H1 (cell line): ENCODE measurements around the gene TTC28. TPM values are rescaled to one million over a fixed set of nuclear protein-coding genes. Genes with fewer than 3 reads are reported as not detected.

Experiments used
- CTCF ChIA-PET: fragments of 300-600 bp; sonication (Branson Sonifier 250); formaldehyde crosslinking; loops from one replicate; lab custom pipeline; 2021; ENCODE audit not compliant: partially characterized antibody; lab: Charles Lee
- POLR2A ChIA-PET: fragments of 300-600 bp; sonication (Branson Sonifier 250); formaldehyde crosslinking; loops from one replicate; lab custom pipeline; 2021; ENCODE audit warnings: inconsistent platforms; ENCODE audit not compliant: partially characterized antibody; lab: Charles Lee
- DNase-seq, 2 experiments: peaks; one replicate each; pipeline versions ENCODE4 v3.0.0 to v3.0.0-alpha.2; 2010 to 2022; ENCODE audit warnings: low spot score in 2 of 2, low read depth in 1 of 2, mixed read lengths in 1 of 2
- FAIRE-seq: peaks from 2 replicates; lab custom pipeline; 2011; peaks lifted over from hg19 to GRCh38; lab: Jason Lieb, UNC
- H2AFZ ChIP-seq: 2 replicates; pipeline ENCODE4 v1.8.1; 2012; ENCODE audit warnings: low read length, inconsistent platforms
- H2AK5ac ChIP-seq: 2 replicates; pipeline ENCODE4 v1.6.1; 2013; ENCODE audit warnings: low read depth, low read length
- H2BK120ac ChIP-seq: replicated peaks from 2 replicates; pipeline ENCODE3; 2013; ENCODE audit warnings: low read depth, low read length, inconsistent platforms
- H2BK12ac ChIP-seq: 2 replicates; pipeline ENCODE4 v1.6.1; 2013; ENCODE audit warnings: low read depth, low read length
- H2BK15ac ChIP-seq: 2 replicates; pipeline ENCODE4 v1.6.1; 2013; ENCODE audit warnings: low read length
- H2BK20ac ChIP-seq: 2 replicates; pipeline ENCODE4 v1.6.1; 2013; ENCODE audit warnings: low read length
- H2BK5ac ChIP-seq: 2 replicates; pipeline ENCODE4 v1.6.1; 2013; ENCODE audit warnings: low read depth, low read length
- H3K14ac ChIP-seq: 2 replicates; pipeline ENCODE4 v1.6.1; 2013; ENCODE audit warnings: inconsistent platforms; ENCODE audit not compliant: insufficient read length
- H3K18ac ChIP-seq: 2 replicates; pipeline ENCODE4 v1.6.1; 2013; ENCODE audit warnings: low read length; ENCODE audit errors: extremely low read depth
- H3K23ac ChIP-seq: 2 replicates; pipeline ENCODE4 v1.6.1; 2013; ENCODE audit warnings: inconsistent platforms; ENCODE audit not compliant: insufficient read length
- H3K23me2 ChIP-seq: 2 replicates; pipeline ENCODE4 v1.6.1; 2013; ENCODE audit warnings: low read depth, low read length
- H3K27ac ChIP-seq: 2 replicates; pipeline ENCODE4 v1.6.1; 2011; ENCODE audit warnings: low read depth, low read length, inconsistent platforms
- H3K27me3 ChIP-seq, 4 experiments: replicated peaks in 1 of 4; 1 replicate in 1 of 4; 2 replicates in 3 of 4; pipeline versions ENCODE4 v1.6.1 to v1.8.1; 2011 to 2013; ENCODE audit warnings: low read length in 3 of 4, mild to moderate bottlenecking in 3 of 4, inconsistent platforms in 2 of 4, mixed read lengths in 2 of 4, moderate library complexity in 1 of 4; ENCODE audit not compliant: control insufficient read depth in 3 of 4, insufficient read depth in 3 of 4; ENCODE audit errors: extremely low read depth in 1 of 4
- H3K36me3 ChIP-seq, 4 experiments: 2 replicates each; pipeline versions ENCODE4 v1.6.1 to v1.8.1; 2011 to 2013; ENCODE audit warnings: mild to moderate bottlenecking in 4 of 4, low read length in 3 of 4, moderate library complexity in 2 of 4, control low read depth in 1 of 4, inconsistent platforms in 1 of 4; ENCODE audit not compliant: insufficient read depth in 4 of 4, control insufficient read depth in 2 of 4
- H3K4ac ChIP-seq: replicated peaks from 2 replicates; pipeline ENCODE3; 2013; ENCODE audit warnings: low read length, low read depth, mixed read lengths, inconsistent platforms; ENCODE audit not compliant: insufficient read length
- H3K4me1 ChIP-seq, 4 experiments: replicated peaks in 1 of 4; 1 replicate in 1 of 4; 2 replicates in 3 of 4; pipeline versions ENCODE4 v1.6.1 to v1.8.1; 2011 to 2013; ENCODE audit warnings: low read length in 3 of 4, inconsistent platforms in 2 of 4, mixed read lengths in 1 of 4; ENCODE audit not compliant: insufficient read depth in 4 of 4, control insufficient read depth in 3 of 4
- H3K4me2 ChIP-seq, 2 experiments: 2 replicates each; pipeline versions ENCODE4 v1.6.1 to v1.8.1; 2011 to 2013; ENCODE audit warnings: low read depth in 2 of 2, low read length in 2 of 2, control low read depth in 1 of 2, inconsistent platforms in 1 of 2, mild to moderate bottlenecking in 1 of 2; ENCODE audit not compliant: insufficient read depth in 1 of 2
- H3K4me3 ChIP-seq, 4 experiments: fragments of 200-600, 300-600 bp in 1 of 4; sonication (generic), shearing (Covaris generic), sonication (Bioruptor Twin) in 1 of 4; 2 replicates each; pipeline versions ENCODE4 v1.5.1 to v1.8.1; 2011 to 2016; ENCODE audit warnings: low read length in 4 of 4, low read depth in 3 of 4, control low read depth in 2 of 4, inconsistent platforms in 2 of 4, mild to moderate bottlenecking in 2 of 4, mixed read lengths in 1 of 4, moderate library complexity in 1 of 4; ENCODE audit not compliant: insufficient read depth in 2 of 4; ENCODE audit errors: extremely low read depth in 1 of 4
- H3K56ac ChIP-seq: replicated peaks from 2 replicates; pipeline ENCODE3; 2013; ENCODE audit warnings: low read depth, mild to moderate bottlenecking, mixed read lengths, low read length, inconsistent platforms; ENCODE audit not compliant: insufficient read length
- H3K79me1 ChIP-seq: 2 replicates; pipeline ENCODE4 v1.6.1; 2013; ENCODE audit warnings: low read depth, low read length, control low read depth
- H3K79me2 ChIP-seq, 2 experiments: 2 replicates each; pipeline versions ENCODE4 v1.6.1 to v1.8.1; 2012 to 2013; ENCODE audit warnings: low read length in 2 of 2, mild to moderate bottlenecking in 2 of 2, inconsistent platforms in 1 of 2; ENCODE audit not compliant: insufficient read depth in 2 of 2, control insufficient read depth in 1 of 2
- H3K9ac ChIP-seq, 4 experiments: replicated peaks in 1 of 4; 1 replicate in 1 of 4; 2 replicates in 3 of 4; pipeline versions ENCODE4 v1.6.1 to v1.8.1; 2011 to 2013; ENCODE audit warnings: low read depth in 3 of 4, low read length in 3 of 4, control low read depth in 2 of 4, mild to moderate bottlenecking in 2 of 4, moderate library complexity in 2 of 4, inconsistent platforms in 1 of 4; ENCODE audit errors: extremely low read depth in 1 of 4
- H3K9me3 ChIP-seq, 2 experiments: 2 replicates each; pipeline versions ENCODE4 v1.6.1 to v1.8.1; 2012 to 2013; ENCODE audit warnings: mild to moderate bottlenecking in 2 of 2, moderate library complexity in 2 of 2, control low read depth in 1 of 2, inconsistent platforms in 1 of 2, low read depth in 1 of 2, low read length in 1 of 2, mixed read lengths in 1 of 2; ENCODE audit not compliant: insufficient read depth in 2 of 2
- H4K20me1 ChIP-seq, 2 experiments: replicated peaks in 1 of 2; 2 replicates each; pipeline versions ENCODE3 to v1.8.1; 2011 to 2013; ENCODE audit warnings: inconsistent platforms in 2 of 2, low read length in 2 of 2, mild to moderate bottlenecking in 1 of 2; ENCODE audit not compliant: insufficient read depth in 2 of 2, control insufficient read depth in 1 of 2
- H4K5ac ChIP-seq: 2 replicates; pipeline ENCODE4 v1.6.1; 2013; ENCODE audit warnings: low read length, low read depth, mixed read lengths, inconsistent platforms; ENCODE audit not compliant: insufficient read length
- H4K8ac ChIP-seq: 2 replicates; pipeline ENCODE4 v1.8.0; 2013; ENCODE audit warnings: mild to moderate bottlenecking, moderate library complexity, low read length, inconsistent platforms; ENCODE audit not compliant: insufficient read depth; ENCODE audit errors: extremely low read depth
- H4K91ac ChIP-seq: replicated peaks from 2 replicates; pipeline ENCODE3; 2013; ENCODE audit warnings: low read length, mixed read lengths, inconsistent platforms; ENCODE audit not compliant: insufficient read length
- ATF3 ChIP-seq: IDR thresholded peaks from 2 replicates; pipeline ENCODE4 v1.6.1; 2011; ENCODE audit warnings: low read depth, mild to moderate bottlenecking, low read length; ENCODE audit not compliant: insufficient read depth
- BRCA1 ChIP-seq: IDR thresholded peaks from 2 replicates; pipeline ENCODE4 v1.6.1; 2012; ENCODE audit warnings: low read depth, low read length, improper control_type of control experiment
- CEBPB ChIP-seq: IDR thresholded peaks from 2 replicates; pipeline ENCODE4 v1.6.1; 2012; ENCODE audit warnings: low read depth, low read length
- EGR1 ChIP-seq: IDR thresholded peaks from 2 replicates; pipeline ENCODE4 v1.6.1; 2011; ENCODE audit warnings: low read depth, low read length, borderline replicate concordance
- GTF2F1 ChIP-seq: IDR thresholded peaks from 2 replicates; pipeline ENCODE4 v1.6.1; 2012; ENCODE audit warnings: low read depth, low read length, improper control_type of control experiment, borderline replicate concordance
- HDAC2 ChIP-seq, 2 experiments: fragments of 300-600 bp in 1 of 2; sonication (generic) in 1 of 2; IDR thresholded peaks; 2 replicates each; pipeline ENCODE4 v1.6.1; 2011 to 2012; ENCODE audit warnings: low read depth in 2 of 2, low read length in 2 of 2, mild to moderate bottlenecking in 2 of 2, moderate library complexity in 2 of 2, borderline replicate concordance in 1 of 2, inconsistent platforms in 1 of 2
- POLR2A ChIP-seq, 2 experiments: IDR thresholded peaks; 1 replicate in 1 of 2; 2 replicates in 1 of 2; pipeline ENCODE4 v1.6.1; 2011; ENCODE audit warnings: low read depth in 2 of 2, low read length in 2 of 2, mild to moderate bottlenecking in 2 of 2; ENCODE audit errors: control extremely low read depth in 1 of 2
- RAD21 ChIP-seq, 2 experiments: IDR thresholded peaks in 1 of 2; conservative IDR thresholded peaks in 1 of 2; 2 replicates each; pipeline ENCODE4 v1.6.1; 2011; ENCODE audit warnings: low read depth in 2 of 2, low read length in 2 of 2, improper control_type of control experiment in 1 of 2, inconsistent platforms in 1 of 2, mild to moderate bottlenecking in 1 of 2, moderate library complexity in 1 of 2
- SIN3A ChIP-seq, 2 experiments: IDR thresholded peaks in 1 of 2; conservative IDR thresholded peaks in 1 of 2; 2 replicates each; pipeline ENCODE4 v1.6.1; 2011 to 2012; ENCODE audit warnings: low read length in 2 of 2, improper control_type of control experiment in 1 of 2, low read depth in 1 of 2, mild to moderate bottlenecking in 1 of 2
- SP4 ChIP-seq: IDR thresholded peaks from 2 replicates; pipeline ENCODE4 v1.6.1; 2012; ENCODE audit warnings: low read length, inconsistent platforms
- TCF12 ChIP-seq: IDR thresholded peaks from 2 replicates; pipeline ENCODE4 v1.6.1; 2011; ENCODE audit warnings: low read depth, mild to moderate bottlenecking, low read length
- TEAD4 ChIP-seq: IDR thresholded peaks from 2 replicates; pipeline ENCODE4 v1.6.1; 2012; ENCODE audit warnings: low read depth, low read length, inconsistent platforms, mixed read lengths
- YY1 ChIP-seq: IDR thresholded peaks from 2 replicates; pipeline ENCODE4 v1.6.1; 2011; ENCODE audit warnings: low read depth, mild to moderate bottlenecking, low read length
- ZNF274 ChIP-seq: IDR thresholded peaks from 2 replicates; pipeline ENCODE4 v1.7.0; 2012; ENCODE audit warnings: low read length, borderline replicate concordance; ENCODE audit errors: extremely low read depth
- WGBS, 2 experiments: shearing (Covaris generic) in 1 of 2; methylation state at CpG; one replicate each; pipeline versions ENCODE4 v1.1.6 to v1.1.7; 2013 to 2015; ENCODE audit warnings: low lambda C conversion rate in 2 of 2, mixed read lengths in 2 of 2, inconsistent platforms in 1 of 2, low coverage in 1 of 2, missing lambda C conversion rate in 1 of 2; ENCODE audit not compliant: insufficient replicate concordance in 2 of 2, insufficient coverage in 1 of 2, insufficient read length in 1 of 2; ENCODE audit errors: extremely low coverage in 1 of 2, missing lambda C conversion rate in 1 of 2; 5-methylcytosine and 5-hydroxymethylcytosine counted together
- polyA plus RNA-seq, 7 experiments: library from polyadenylated mRNA; depleted of rRNA in 3 of 7; stranded (reverse) in 5 of 7; unstranded in 2 of 7; fragments of >200 nt in 5 of 7; fragments of 200-250 nt in 2 of 7; gene quantifications; 1 replicate in 5 of 7; 2 replicates in 1 of 7; 4 replicates in 1 of 7; pipeline versions ENCODE4 v1.2.1 to v1.2.3, GENCODE V29; 2011 to 2013; ENCODE audit warnings: missing spikeins in 2 of 7, mixed read lengths in 2 of 7
- total RNA-seq: library from RNA; stranded (reverse); fragmentation: NEBNext Ultra II Directional; extraction: Animal tissue kit (Norgen Biotek cat#: 25700); gene quantifications from 2 replicates; pipeline ENCODE4 v1.2.1, GENCODE V29; 2021

TTC28 gene
- total and polyA plus RNA-seq, 2 of the 8 experiments (the other 6 are each of a cell fraction or from before 2014, with no cell fraction given) = 2.6 to 12.6 TPM

GRCh38 chr22:27987557-27987956 lies 692.1 kb downstream of the TTC28 start:
- DNase-seq = no peak
- H3K23me2 ChIP-seq = no peaks in the 10 kb centered on the region; the same call in 1 of the 2 replicates
- CTCF ChIA-PET = interaction anchor here (0.6 to 2.1 kb wide), 4 partner anchors 22 to 1383 kb away, joined by 3 to 8 read pairs (median 4); no protein-coding TSS in a partner anchor
- no peaks in the 10 kb centered on the region for H3K79me2 ChIP-seq
- H3K27ac ChIP-seq = no peak overlapping the region
- H3K4me3 ChIP-seq = no peak overlapping the region
- H2BK120ac ChIP-seq = no peak overlapping the region
- no peak overlapping the region for H4K91ac ChIP-seq
- no peak overlapping the region for H3K4me2 ChIP-seq
- peaks cover 0 to 3% (median 0%) of the 10 kb centered on the region in 4 experiments; a peak in 1 of 8 replicates for H3K36me3 ChIP-seq
- no peaks in the 10 kb centered on the region for H3K79me1 ChIP-seq
- no peaks in the 10 kb centered on the region; a peak in 1 of 7 replicates for H3K27me3 ChIP-seq
- H4K5ac ChIP-seq = no peak overlapping the region
- no peak overlapping the region for H2BK15ac ChIP-seq
- TF ChIP-seq HDAC2 (IDR thresholded peaks at IDR 0.05; ENCODE audit: borderline replicate concordance in 1 of 2, low read depth in 2 of 2, low read length in 2 of 2) (no peak), ATF3 (no peak), YY1 (no peak), ZNF274 (no peak), RAD21 (IDR thresholded peaks at IDR 0.05 in 1 of 2, conservative IDR thresholded peaks at IDR 0.05 in 1 of 2; ENCODE audit: low read depth in 2 of 2, low read length in 2 of 2) (no peak), SP4 (no peak), TEAD4 (no peak), BRCA1 (no peak), TCF12 (no peak), SIN3A (conservative IDR thresholded peaks at IDR 0.05 in 1 of 2, IDR thresholded peaks at IDR 0.05 in 1 of 2; ENCODE audit: low read depth in 1 of 2, low read length in 2 of 2) (no peak), POLR2A (IDR thresholded peaks at IDR 0.05; ENCODE audit: control extremely low read depth in 1 of 2, low read depth in 2 of 2, low read length in 2 of 2) (no peak), CEBPB (no peak), EGR1 (no peak), GTF2F1 (no peak)
- TF ChIP-seq, all 59 proteins: peak for 0
- Histone ChIP-seq H3K56ac (no peak overlapping the region), H2AK5ac (no peak overlapping the region), H3K23ac (no peak overlapping the region), H3K4me1 (peaks cover 0 to 16% (median 12%) of the 10 kb centered on the region in 4 experiments; a peak in 6 of 7 replicates), H3K9ac (no peak overlapping the region), H3K4ac (no peak overlapping the region), H3K14ac (no peak overlapping the region), H2AFZ (no peak overlapping the region), H2BK12ac (no peak overlapping the region), H4K8ac (no peak overlapping the region), H3K18ac (no peak overlapping the region; the same call in 1 of the 2 replicates), H3K9me3 (no peaks in the 10 kb centered on the region), H4K20me1 (peaks cover 2 to 4% of the 10 kb centered on the region in 2 experiments), H2BK20ac (no peak overlapping the region), H2BK5ac (no peak overlapping the region)
- FAIRE-seq = no peak
- 92% methylated on average over 6 of the region's 6 CpGs; no CpG with 5 or more reads in 1 of the 2 experiments for WGBS, 2 experiments
- POLR2A ChIA-PET = interaction anchor here (0.7 kb wide), 1 partner anchor 68 kb away, joined by 3 read pairs; the partner anchor contains the start of gene PITPNB
